Daoy (cell line): ENCODE data around the gene CDC26. TPM values are rescaled to one million over a fixed set of nuclear protein-coding genes. Genes with fewer than 3 reads are reported as not detected.
A peak's percentile ranks its signal among the peaks of the same experiment; 100 is the strongest.
"Not testable (repeated sequence)": the region's sequence is repeated elsewhere in the genome, so short reads cannot be mapped to it uniquely, and the experiment has no call there.

ENCODE experiments used
- DNase-seq: peaks from one replicate; pipeline ENCODE4 v3.0.0-alpha.2; 2015; ENCODE audit warnings: low read depth
- total RNA-seq: library from RNA; depleted of rRNA; stranded (reverse); fragments of >200 nt; shearing (Covaris generic); gene quantifications from 2 replicates; pipeline ENCODE4 v1.2.3, GENCODE V29; 2014; rRNA removed

The CDC26 gene
- 120 and 179 TPM in 2 replicates for total RNA-seq

GRCh38 chr9:113275157-113276131 is at the start of gene CDC26, which contains the start of gene PRPF4:
Gene CDC26 (minus strand): TSS chr9:113275572. CDS start chr9:113272507, 3,065 bp downstream.
Gene PRPF4 (plus strand): TSS chr9:113275658. CDS start chr9:113275744, 86 bp downstream.
- peak; percentile 100 for DNase-seq

GRCh38 chr9:113322671-113323070 is 47.3 kb upstream of the CDC26 start:
- DNase-seq = no peak

GRCh38 chr9:113320051-113320450 is 44.7 kb upstream of the CDC26 start:
- no peak for DNase-seq

GRCh38 chr9:113319054-113319453 is 43.7 kb upstream of the CDC26 start:
- no peak for DNase-seq

- no peak for DNase-seq
Measured at GRCh38 chr9:113317777-113318176, 42.4 kb upstream of the CDC26 start.

- DNase-seq = no peak
Measured at GRCh38 chr9:113316030-113316429, 40.7 kb upstream of the CDC26 start.

GRCh38 chr9:113315231-113315630 is 39.9 kb upstream of the CDC26 start:
- DNase-seq = no peak

GRCh38 chr9:113313261-113313660 is 37.9 kb upstream of the CDC26 start:
- no peak for DNase-seq

GRCh38 chr9:113311961-113312360 is 36.6 kb upstream of the CDC26 start:
- DNase-seq = no peak

- DNase-seq = no peak
Measured at GRCh38 chr9:113310538-113310937, 35.2 kb upstream of the CDC26 start.

GRCh38 chr9:113309204-113309813 is 33.9 kb upstream of the CDC26 start:
- peak; percentile 47 for DNase-seq

GRCh38 chr9:113307396-113307975 is 32.1 kb upstream of the CDC26 start:
- DNase-seq = no peak

- no peak for DNase-seq
Measured at GRCh38 chr9:113306566-113306965, 31.2 kb upstream of the CDC26 start.

GRCh38 chr9:113302792-113303418 is 27.5 kb upstream of the CDC26 start, which contains the start of gene RNF183:
Gene RNF183 (minus strand): TSS chr9:113303376. CDS start chr9:113298184, 5,192 bp downstream.
- DNase-seq = no peak

GRCh38 chr9:113301548-113301947 is 26.2 kb upstream of the CDC26 start:
- no peak for DNase-seq

GRCh38 chr9:113299800-113300292 is 24.5 kb upstream of the CDC26 start:
- DNase-seq = peak; percentile 58

GRCh38 chr9:113298924-113299770 is 23.8 kb upstream of the CDC26 start:
- no peak for DNase-seq

- DNase-seq = no peak
Measured at GRCh38 chr9:113298311-113298710, 22.9 kb upstream of the CDC26 start.

GRCh38 chr9:113296796-113297558 is 21.6 kb upstream of the CDC26 start:
- DNase-seq = no peak

- not testable (repeated sequence) for DNase-seq
Measured at GRCh38 chr9:113296247-113296646, 20.9 kb upstream of the CDC26 start.
